ENCODE data around the gene CDH26.

Gene CDH26

GRCh38 chr20:60034231-60035110, 76.2 kb downstream of the CDH26 start:
- TF ChIP-seq, protein P1, sequence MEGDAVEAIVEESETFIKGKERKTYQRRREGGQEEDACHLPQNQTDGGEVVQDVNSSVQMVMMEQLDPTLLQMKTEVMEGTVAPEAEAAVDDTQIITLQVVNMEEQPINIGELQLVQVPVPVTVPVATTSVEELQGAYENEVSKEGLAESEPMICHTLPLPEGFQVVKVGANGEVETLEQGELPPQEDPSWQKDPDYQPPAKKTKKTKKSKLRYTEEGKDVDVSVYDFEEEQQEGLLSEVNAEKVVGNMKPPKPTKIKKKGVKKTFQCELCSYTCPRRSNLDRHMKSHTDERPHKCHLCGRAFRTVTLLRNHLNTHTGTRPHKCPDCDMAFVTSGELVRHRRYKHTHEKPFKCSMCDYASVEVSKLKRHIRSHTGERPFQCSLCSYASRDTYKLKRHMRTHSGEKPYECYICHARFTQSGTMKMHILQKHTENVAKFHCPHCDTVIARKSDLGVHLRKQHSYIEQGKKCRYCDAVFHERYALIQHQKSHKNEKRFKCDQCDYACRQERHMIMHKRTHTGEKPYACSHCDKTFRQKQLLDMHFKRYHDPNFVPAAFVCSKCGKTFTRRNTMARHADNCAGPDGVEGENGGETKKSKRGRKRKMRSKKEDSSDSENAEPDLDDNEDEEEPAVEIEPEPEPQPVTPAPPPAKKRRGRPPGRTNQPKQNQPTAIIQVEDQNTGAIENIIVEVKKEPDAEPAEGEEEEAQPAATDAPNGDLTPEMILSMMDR (IDR thresholded peaks at IDR 0.05) = no peak

DNA sequence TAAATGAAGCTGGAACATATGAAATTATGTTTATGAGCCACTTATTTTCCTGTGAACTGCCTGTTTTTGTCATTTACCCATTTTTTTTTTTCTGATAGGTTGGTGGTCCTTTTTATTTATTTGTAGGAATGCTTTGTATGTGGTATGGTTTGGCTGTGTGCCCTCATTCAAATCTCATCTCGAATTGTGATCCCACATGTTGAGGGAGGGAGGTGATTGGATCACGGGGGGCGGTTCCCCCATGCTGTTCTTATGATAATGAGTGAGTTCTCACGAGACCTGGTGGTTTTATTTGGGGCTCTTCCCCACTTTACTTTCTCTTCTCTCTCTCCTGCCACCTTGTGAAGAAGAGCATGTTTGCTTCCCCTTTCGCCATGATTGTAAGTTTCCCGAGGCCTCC, 77.3 kb downstream of the CDH26 start:
- TF ChIP-seq, protein P1 (IDR thresholded peaks at IDR 0.05) = no peak

- TF ChIP-seq, protein P1 (IDR thresholded peaks at IDR 0.05) = no peak
These were observed 78.1 kb downstream of the CDH26 start for GRCh38 chr20:60036346-60036745.

DNA sequence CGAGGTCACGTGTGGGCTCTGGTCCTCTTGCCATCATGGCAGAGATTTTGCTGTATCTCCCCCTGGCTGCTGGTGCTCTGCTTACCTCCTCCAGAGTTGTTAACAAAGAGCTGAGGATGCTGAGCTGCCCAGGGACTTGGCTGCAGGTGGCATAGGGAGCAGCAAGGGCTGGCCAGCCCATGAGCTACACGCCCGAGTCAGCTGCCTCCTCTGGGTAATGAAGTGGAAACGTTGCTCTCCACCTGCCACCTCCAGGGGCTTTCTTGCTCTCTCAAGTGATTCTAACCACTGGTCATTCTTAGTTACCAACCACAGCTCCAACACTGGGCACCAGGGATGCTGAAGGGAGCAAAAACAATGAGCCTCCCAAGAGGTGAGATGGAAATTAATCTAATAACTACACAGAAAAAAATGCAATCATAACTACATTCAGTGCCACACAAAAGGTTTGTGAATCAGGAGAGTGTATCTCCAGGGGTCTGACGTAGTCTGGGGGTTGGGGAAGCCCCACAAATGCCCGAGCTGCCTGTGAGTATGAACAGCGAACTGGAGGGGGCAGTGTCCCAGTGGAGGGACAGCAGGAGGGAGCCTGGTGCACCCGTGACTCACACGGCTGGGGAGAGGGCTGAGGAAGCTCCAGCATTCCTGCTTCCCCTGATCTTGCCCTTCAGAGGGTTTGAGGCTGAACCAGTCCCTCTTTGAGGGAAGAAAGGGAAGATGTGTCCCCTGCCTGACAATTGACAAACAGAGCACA, 78.7 kb downstream of the CDH26 start:
- TF ChIP-seq, protein P1 (IDR thresholded peaks at IDR 0.05) = no peak

GRCh38 chr20:60038400-60039008, 80.3 kb downstream of the CDH26 start:
- TF ChIP-seq, protein P1 (IDR thresholded peaks at IDR 0.05) = no peak

GRCh38 chr20:60039526-60039925, 81.3 kb downstream of the CDH26 start:
- TF ChIP-seq, protein P1 (IDR thresholded peaks at IDR 0.05) = no peak

DNA sequence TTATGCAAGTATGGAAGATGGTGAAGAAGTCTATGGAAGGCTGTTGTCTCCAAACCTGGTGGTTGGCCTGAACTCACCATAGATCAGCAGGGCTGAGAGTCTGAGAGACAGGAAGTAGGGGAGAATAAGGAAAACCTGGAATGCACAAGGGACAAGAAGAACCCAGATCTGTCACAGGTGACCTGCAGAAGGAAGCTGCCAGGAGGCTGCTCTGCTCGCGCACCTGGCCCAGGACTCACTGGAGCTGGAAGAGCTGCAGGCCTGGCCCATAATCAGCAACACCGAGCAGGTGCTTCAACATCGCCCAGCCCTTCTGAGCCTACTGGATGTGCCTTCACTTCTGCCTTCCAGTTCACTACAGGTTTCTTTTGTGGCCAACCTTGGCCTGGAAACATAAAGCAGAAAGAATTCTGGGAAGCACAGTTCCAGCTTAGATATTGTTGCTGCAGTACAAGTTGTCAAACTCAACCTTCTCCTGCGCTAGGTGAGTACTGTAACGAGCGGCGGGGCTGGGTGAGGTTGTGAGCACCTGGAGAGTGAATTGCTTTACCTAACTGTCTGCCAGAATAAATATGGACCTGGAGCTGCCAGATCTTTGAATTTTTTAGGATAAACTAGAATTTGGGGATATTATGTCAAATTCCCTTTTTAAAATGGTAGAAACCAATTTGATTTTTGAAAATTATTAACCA, 82.4 kb downstream of the CDH26 start:
- TF ChIP-seq, protein P1 (IDR thresholded peaks at IDR 0.05) = no peak
